Inflammatory macrophage treated with lipopolysaccharide for 1 hour (primary cell): ENCODE measurements around the gene KCNIP1.
A peak's percentile ranks its signal among the peaks of the same experiment; 100 is the strongest.

ENCODE experiments used
- DNase-seq, 2 donors: peaks; one replicate each; pipeline ENCODE4 v3.0.0-alpha.2; 2020 to 2022

Gene KCNIP1

DNA sequence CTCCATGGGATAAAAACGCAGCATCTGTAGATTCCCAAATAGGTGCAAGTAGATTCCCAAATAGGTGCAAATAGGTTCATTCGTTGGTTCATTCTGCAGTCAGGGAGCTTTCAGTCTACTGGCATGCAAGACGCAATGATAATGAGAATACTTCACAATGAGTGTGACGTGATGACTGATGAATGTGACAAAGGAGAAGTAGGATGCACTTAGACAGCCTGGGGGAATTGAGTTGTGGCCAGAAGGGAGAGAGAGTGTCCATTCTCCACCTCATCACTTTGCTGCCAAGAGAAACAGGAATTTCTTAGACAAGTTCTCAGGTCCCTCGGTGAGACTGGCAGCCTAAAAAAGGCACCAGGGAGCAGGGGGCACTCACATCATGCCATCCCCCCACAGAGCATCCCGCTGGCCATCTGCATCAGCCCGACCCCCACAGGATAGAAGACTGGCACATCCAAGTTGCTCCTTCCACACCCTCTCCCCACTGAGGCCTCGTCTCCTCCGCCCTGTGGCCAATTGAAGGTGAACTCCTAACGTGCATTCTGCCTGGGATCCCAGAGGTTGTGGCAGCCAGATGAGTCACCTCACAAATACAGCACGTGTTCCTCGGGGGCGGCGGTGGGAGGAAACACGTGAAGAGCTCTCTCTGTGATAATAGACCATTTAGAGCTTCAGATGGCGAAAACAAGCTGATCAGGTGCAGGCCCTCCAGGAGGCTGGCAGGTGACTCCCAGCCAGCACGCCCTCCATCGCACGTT lies 19.9 kb upstream of the KCNIP1 start:
- DNase-seq: peak in 1 of 2 donors; percentile 31

DNA sequence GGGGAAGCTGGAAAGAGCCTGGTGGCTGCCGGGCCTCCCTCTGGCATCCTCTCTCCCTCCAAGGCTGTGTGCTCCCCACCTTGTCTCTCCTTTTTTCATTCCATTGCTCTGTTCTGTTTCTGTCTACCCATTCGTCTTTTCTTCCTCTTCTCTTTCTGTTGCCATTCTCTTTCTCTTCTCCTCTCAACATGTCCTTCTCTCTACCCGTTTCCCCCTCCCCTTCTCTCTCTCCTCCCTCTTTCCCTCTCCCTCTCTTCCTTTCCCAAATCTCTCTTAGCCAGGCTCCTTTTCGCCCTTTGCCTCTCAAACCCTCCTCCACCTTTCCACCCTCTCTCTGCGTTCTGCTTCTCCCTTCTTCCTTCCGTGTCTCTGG lies 19.4 kb upstream of the KCNIP1 start:
- DNase-seq: no peak

DNA sequence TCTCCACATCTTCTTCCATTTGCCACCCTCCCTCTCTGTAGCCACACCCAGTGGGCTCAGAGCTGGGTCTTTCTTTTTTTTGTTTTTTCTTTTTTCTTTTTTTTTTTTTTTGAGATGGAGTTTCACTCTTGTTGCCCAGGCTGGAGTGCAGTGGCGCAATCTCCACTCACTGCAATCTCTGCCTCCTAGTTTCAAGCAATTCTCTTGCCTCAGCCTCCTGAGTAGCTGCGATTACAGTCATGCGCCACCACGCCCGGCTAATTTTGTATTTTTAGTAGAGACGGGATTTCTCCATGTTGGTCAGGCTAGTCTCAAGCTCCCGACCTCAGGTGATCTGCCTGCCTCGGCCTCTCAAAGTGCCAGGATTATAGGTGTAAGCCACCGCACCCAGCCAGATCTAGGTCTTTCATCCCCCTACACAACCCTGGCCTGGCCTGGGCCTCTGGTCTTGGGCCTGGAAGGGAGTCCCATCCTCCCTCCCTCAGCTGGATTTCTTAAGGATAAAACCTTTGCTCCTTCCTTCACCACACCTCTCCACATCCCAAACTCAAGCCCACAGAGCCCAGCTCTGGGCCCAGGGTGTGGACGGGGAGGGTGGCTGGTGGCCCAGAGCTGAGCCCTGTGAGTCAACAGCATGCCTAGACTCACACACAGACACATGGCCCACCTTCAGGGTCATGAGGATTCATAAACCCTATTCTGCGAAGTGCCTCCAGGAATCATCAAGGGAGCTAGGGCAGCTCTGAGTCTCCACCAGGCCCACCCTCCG lies 18.8 kb upstream of the KCNIP1 start:
- peak; percentile 47 to 54 for DNase-seq

DNA sequence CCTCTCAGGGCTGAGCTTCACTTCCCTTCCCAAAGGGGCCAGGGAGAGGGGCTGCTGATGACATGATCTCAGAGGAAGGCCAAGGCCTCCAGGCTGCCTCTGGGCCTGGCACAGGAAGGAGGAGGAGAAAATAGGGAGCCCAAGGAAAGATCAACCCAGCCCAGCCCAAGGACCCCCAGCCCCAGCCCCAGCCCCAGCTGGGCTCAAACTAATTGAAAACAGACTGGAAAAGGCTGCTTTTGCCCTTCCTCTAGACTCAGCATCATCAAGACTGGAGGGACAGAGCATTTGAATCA lies 18.3 kb upstream of the KCNIP1 start:
- DNase-seq: no peak

DNA sequence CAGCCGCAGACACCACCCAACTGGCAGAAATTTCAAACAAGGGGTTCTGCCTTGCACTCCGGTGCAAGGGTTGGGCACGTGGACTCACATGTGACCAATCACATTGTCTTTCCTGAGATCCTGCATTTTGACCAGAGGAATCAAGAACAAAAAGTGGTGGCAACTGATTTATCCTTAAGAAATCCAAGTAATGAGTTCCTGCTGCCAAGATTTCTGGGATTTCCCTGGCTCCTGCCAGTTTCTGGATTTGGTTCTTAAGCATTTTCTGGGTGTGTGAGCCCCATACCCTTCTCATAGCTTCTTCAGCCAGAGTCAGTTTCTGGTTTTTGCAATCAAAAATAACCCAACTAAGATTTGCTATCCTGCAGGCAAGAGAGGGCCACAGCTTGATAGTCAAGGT lies 17.4 kb upstream of the KCNIP1 start:
- no peak for DNase-seq

DNA sequence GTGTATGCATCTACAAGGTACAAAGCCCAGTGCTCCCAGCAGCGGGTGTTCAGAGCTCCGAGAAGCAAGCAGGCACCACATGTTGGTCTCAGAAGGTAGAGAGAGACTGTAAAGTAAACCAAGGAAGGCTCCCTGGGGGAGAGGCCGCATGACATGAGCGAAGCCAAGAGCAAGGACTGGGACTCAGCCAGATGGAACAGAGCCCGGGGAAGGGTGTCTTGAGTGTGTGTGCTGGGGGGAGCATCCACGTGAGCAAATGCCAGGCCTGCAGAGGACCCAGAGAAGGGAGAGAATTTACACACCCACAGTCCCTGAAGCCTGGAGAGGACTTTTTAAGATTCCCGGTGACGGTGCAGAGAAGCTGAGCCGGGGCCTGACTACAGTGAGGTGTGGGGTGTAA lies 15.2 kb upstream of the KCNIP1 start:
- no peak for DNase-seq

DNA sequence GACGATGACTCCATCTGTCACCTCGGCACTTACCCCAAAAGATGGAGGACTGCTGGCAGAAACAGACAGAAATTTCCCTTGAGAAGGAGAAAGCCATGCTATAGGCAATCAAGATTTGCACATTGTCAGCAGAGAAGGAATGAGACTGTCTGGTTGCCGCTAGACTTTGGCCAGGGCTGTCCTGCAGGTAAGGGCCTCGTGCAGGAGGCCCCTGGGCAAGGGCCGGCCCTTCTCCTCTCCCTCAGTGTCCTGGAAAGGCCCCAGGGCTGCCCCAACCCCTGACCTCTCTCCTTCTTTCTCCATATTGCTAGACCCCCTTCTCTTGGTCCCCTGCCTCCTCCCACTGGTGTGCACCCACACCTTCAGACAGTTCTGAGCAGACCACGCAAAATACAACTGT lies 14.6 kb upstream of the KCNIP1 start:
- no peak for DNase-seq

DNA sequence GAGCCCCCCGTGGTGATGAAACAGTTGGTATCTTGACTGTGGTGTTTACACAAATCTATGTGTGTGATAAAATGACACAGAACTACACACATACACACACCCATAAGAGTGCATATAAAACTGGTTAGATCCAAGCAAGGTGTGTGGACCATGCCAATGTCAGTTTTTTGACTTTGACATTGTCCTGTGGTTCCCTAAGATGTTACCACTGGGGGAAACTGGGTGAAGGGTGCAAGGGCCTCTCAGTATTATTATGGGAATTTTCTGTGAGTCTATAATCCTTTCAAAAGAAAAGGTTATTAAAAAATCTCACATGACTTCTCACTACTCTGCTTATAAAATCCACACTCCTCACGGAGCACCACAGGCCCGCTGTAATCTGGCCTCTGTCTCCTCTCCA lies 13.4 kb upstream of the KCNIP1 start:
- no peak for DNase-seq

DNA sequence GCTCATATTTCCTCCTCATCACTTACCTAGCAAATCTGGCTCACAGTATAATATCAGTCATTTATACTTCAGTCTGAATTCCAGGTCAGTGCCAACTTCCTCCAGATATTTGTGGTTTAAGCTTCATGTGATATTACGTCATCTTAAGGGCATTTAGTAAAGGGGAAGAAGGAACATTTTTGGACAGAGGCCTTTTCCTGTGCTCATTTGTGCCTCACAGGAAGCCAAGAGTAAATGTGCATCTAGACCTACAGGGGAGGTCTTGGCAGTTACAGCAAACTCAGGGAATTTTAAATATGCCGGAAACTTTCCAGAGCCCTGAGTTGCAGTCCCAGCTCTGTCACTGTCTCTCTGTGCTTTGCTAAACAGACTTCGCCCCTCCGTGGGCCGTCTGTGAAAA lies 12.3 kb upstream of the KCNIP1 start:
- DNase-seq: peak; percentile 81 to 85

DNA sequence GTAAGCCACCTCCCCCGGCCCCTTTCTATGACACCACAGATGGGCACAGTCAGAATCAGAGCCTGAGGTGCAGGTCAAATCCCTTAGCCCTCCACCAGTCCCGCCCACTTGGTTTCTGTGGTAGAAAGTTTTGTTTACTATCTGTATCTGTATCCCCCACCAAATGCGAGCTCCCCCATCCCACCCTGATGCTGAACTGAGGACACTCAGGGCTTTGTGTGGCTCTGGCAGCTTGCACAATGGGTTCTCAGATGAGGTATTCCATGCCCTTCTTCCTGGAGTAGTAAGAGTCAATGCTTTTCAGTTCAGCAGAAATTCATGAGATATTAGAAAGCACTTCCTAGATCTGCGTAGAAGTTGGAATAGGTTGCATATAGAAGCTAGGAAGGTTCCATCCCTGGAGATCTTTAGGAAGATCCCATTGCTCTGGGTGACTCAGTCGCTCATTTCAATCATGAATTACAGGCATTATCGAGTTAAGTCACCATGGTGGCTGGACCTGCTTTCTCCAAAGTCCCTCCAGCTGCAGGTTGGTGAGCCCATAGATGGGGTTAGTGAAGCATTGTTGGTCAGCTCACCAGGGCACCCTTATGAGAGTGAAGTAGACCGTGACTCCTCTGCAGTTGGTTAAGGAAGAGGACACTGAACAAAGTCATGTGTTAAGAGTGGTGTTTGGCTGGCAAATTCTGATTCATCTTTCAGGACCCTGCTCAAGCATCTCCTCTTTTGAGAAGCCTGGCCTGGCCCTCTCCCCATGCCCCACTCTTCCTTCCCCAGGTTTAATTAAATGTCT lies 10.6 kb upstream of the KCNIP1 start:
- no peak for DNase-seq

DNA sequence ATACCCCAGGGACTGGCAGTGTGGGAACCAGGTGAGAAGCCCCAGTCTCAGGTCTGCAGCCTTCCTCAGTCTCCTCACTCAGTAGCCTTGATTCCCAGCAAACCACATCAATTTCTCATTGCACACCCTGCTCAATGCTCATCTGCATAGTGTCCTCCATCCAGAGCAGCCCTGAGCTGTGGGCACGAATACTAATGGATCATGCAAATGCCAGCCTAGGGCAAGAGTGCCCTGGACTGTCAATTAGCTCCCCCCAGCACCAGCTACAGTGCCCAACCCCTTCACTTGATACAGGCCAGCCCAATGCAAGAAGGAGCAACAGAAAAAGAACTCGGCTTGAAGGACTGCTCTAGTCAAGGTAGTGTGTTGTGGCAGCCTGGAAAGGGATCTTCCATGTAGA lies 9.8 kb upstream of the KCNIP1 start:
- DNase-seq: no peak

DNA sequence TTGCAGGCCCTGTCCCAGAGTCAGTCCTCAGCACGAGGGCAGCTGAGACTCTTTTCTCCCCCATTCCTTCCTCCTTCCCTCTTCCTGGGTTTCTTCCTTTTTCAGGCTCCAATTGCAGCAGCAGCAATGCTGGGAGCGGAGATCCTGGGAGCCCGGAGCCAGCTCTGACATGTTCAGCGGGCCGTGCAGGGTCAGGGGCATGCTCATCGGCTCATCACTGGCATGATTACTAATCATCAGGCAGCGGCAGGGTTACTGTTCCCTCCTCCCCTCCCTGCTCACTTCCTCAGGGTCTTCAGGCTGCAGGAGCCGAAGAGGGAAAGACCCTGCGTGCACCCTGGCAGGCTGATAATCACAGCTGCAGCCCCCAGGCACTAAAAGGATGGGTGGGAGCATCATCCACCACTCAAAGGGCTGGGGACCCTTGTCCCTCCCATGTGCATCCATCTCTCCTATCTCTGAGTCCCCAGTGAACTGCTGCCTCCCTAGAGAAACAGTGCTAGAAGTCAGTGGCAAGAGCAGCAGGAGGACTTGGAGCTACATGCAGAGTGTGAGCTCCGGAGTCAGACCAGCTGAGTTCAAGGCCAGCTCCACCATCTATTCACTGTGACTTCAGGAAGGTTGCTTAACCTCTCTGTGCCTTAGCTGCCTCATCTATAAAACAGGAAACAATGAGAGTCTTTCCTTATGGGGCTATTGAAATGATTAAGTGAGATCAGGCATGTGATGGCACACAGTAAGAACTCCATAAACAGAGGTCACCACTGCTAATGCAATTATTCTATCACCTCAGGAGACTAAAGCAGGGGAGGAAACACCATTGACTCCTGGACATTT lies 7.8 kb upstream of the KCNIP1 start:
- DNase-seq: peak in 1 of 2 donors; percentile 50

DNA sequence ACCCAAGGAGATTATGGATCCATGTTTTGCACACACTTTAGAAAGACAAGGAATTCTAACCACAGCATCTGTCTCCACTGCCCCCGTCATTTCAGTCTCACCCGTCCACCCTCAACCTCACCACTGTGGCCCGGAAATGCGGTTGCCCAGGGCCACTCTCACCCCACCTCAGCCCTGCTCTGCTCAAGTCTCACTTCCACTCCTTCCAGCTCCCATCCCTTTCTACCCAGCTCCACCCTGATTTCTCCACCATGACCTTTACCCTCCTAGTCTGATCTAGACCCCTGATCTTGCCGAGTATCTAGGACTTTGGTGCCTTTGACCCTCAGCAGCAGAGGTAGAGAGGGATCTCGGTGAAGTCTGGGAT lies 7.2 kb upstream of the KCNIP1 start:
- no peak for DNase-seq

DNA sequence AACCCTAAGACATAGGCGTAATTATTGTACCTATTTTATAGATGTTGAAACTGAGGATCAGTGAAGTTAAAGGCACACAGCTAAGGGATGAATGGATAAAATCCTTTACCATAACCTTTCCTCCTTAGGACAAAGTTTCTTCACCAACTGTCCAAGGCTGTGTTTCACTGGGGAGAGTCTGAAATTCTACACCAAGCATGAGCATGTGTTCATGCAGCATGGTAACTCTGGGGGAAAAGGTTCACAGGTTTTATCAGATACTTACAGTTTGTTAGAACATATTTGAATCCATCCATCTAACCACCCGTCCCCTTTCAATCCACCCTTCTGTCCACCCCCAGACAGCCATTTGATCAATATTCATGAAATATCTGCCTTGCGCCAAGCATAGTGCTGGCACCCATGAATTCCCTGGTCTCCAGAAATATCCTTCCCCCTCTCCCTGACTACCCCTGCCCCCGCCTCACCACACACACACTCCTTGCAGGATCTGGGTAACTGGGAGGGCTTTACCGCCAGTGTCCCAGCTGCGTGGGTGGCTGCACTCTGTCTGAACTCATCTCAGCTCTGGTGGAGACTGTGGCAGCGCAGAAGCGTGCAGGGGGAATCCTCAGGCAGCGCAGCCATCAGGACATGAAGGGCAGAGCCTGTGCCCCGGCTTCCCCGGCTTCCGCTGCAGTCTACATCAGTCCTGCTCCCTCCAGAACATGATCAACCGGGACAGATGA lies 6.3 kb upstream of the KCNIP1 start:
- peak in 1 of 2 donors; percentile 29 for DNase-seq

DNA sequence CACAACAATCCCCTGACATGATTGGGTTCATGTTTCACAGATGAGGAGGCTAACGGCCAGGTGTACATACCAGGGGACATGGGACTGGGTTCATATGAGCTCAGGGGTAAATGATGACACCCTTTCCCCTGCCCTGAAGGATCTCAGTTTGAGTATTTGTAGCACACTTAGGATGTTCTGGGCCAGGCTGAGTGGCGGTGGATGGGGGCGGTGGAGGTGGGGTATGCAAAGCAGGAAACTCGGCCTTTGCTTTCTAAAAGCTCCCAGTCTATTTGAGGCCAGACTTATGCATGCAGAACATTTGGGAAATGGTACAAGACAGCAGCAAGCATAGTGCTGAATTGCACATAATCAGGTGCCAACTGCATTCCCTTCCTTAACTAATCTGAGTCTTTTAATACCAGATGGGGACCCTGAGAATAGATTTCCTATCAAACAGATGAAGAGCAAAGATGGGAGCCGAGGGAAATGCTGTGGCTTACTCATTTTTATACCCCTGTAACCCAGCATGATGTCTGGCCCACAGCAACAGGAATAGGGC lies 4.9 kb upstream of the KCNIP1 start:
- DNase-seq: no peak

DNA sequence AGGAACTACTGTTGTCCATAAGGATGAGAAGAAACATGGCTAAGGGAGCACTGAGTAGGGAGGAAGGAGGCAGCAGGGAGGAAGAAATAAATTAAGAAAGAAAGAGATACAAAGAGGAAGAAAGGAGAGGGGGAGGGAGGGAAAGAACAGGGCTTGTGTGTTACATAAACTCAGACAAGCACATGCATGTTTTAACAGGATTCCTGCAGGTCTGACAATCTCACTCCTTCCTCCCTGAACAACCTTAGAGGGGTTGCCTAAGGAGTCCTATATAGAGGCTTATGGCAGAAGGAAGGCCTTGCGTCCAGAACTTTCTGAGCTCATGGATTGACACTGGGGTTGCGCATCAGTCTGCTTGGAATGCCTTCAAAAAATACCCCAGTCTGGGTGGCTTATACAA lies 4.2 kb upstream of the KCNIP1 start:
- no peak for DNase-seq

DNA sequence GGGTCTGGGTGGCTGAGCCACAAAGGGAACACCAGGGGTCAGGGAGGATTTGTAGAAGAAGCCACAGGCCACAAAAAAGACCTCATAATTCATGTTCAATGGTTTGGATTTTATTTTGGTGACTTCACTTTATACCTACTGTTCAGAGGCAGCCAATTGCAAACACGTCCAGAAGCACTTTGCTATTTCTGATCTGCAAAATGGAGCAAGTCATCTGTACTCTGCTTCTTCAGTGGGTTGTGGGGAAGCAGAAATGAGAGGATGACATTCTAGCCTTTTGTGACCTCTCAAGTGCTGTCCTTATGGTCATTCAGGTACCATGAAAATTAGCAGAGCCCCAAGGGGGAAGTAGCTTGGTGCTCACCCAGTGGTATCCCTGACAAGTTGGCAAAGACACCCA lies 2.5 kb upstream of the KCNIP1 start:
- DNase-seq: no peak

DNA sequence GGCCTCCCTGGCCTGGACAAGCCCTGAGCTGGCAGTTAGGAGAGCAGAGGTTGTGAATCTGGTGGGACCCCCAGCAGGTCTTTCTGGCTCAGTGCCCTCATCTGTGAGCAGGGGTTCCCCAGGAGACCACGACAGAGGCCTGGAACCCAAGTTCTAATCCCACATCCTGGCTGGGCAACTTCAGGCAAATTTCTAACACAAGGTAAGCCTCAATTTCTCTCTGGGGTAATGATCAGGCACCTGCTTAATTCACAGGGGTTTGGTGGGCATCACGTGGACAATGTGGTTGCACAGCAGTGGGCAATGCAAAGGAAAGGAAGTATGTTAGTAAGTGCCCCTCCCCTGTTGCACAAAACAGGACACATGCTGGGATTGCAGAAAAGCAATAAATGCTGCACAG lies 1.9 kb upstream of the KCNIP1 start:
- DNase-seq: no peak

DNA sequence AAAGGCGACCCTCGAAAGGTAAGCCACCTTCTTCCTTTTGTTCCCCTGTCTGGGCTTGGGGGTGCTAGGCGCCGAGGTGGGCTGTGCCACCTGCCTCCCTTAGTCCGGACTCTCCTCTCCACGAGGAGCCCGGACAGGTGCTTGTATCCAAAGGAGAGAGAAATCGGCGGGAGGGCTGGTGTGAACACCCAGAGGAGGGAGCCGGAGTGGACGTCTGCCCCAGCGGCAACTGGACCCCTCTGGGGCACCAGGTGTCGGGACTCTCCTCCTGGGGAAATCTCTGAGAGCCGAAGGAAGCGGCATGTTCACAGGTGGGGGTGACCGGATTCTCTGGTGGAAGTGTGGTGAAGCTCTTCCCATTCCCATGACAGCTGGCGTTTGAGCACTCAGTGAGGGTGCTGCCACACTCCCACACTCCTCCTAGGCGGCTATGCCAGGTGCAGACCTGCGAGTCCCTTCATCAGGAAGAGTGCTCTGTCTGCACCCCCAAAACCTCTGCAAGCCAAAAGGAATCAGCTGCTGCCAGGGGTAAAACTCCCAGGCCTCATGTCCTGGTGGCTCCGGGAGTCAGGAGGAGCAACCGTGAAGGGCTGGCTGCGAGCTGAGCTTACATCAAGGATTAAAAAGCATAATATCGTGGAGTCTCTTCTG lies 921 bp downstream of the KCNIP1 start:
- no peak for DNase-seq

DNA sequence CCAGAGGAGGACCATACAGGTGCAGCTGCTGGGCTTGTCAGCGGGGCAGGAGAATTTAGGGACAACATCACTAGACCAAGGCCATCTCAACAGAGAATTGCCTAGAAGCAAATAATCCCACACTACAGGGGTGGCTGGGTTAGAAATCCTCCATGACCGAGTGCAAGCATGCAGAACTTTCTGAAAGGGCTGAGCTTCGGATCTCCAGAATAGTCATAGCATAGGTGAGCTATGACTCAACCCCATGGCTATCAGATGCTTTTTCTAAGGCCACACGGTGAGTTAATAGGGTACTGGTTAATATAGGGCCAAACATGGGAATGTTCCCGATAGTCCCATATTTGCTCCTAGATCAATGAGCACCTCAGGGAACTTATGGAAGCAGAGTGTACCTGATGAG lies 4.2 kb downstream of the KCNIP1 start:
- no peak for DNase-seq

DNA sequence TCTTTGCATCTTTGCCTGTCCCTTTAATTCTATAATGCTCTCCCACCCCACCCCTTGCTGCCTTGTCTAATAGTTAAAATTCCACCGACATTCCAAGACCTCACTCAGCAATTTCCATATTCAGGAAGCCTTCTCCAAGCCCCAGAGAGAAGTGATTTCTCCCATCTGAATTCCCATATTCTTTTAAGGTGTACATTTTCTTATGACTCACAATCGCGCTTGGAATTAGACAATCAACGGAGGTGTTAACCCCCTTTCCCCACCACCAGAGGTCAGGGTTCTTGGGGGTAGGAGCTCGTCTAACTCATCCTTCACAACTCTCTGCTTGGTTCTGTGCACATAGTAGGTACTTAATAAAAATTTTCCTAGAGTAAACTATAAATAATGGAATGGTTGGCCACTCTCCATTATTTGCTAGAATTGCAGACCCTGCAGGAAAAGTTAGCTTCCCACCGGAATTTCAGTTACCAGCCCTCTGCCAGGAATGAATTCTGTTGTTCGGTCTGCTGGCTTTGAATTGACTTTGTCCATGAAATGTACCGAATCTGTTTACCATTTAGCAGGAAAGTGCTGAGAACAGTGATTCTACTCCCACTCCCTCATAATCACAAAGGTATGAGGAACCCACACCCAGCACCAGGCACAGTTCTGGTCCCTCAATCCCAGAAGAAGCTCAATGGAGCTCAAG lies 5.0 kb downstream of the KCNIP1 start:
- no peak for DNase-seq
